Naive thymus-derived CD8-positive, alpha-beta T cell (primary cell): ENCODE results near the gene ZNF222. TPM values are rescaled to one million over a fixed set of nuclear protein-coding genes. Genes with fewer than 3 reads are reported as not detected.

ENCODE experiments used
- ATAC-seq, 2 donors: fragments of 150-1000 bp; cut with Tn5 transposase in 1 of 2; sonication (Bioruptor Pico), chemical (Tn5 transposase) in 1 of 2; 1 replicate in 1 of 2; 2 replicates in 1 of 2; pipeline ENCODE4 v1.10.0; 2021; ENCODE audit warnings: mild to moderate bottlenecking in 2 of 2, moderate library complexity in 2 of 2
- POLR2A ChIA-PET: fragments of 350-600 bp; sonication (Branson Sonifier 250); formaldehyde crosslinking; loops from one replicate; lab custom pipeline; 2021; ENCODE audit warnings: antibody characterized with exemption; lab: Charles Lee
- DNase-seq, 10 donors: peaks; one replicate each; pipeline versions ENCODE4 v3.0.0 to v3.0.0-alpha.2; 2020 to 2022
- H3K27ac Mint-ChIP-seq, 10 donors: one replicate each; pipeline ENCODE4 v1.8.0; 2020 to 2022; ENCODE audit warnings: mild to moderate bottlenecking in 10 of 10, mixed read lengths in 10 of 10, moderate library complexity in 4 of 10, inconsistent platforms in 1 of 10
- H3K27me3 Mint-ChIP-seq, 5 donors: one replicate each; pipeline ENCODE4 v1.8.0; 2021 to 2022; ENCODE audit warnings: mixed read lengths in 5 of 5
- H3K36me3 Mint-ChIP-seq, 3 donors: one replicate each; pipeline ENCODE4 v1.8.0; 2020 to 2022; ENCODE audit warnings: mixed read lengths in 3 of 3, mild to moderate bottlenecking in 2 of 3, inconsistent platforms in 1 of 3
- H3K4me1 Mint-ChIP-seq, 4 donors: one replicate each; pipeline ENCODE4 v1.8.0; 2021 to 2022; ENCODE audit warnings: mixed read lengths in 4 of 4
- H3K4me3 Mint-ChIP-seq, 10 donors: one replicate each; pipeline ENCODE4 v1.8.0; 2020 to 2022; ENCODE audit warnings: mild to moderate bottlenecking in 10 of 10, mixed read lengths in 10 of 10, moderate library complexity in 6 of 10, inconsistent platforms in 1 of 10
- H3K9me3 Mint-ChIP-seq, 9 donors: one replicate each; pipeline ENCODE4 v1.8.0; 2020 to 2022; ENCODE audit warnings: mixed read lengths in 9 of 9, mild to moderate bottlenecking in 3 of 9, inconsistent platforms in 1 of 9, moderate library complexity in 1 of 9
- polyA plus RNA-seq, 3 donors: library from polyadenylated mRNA; unstranded; fragments of 300-500 nt; fragmentation: Illumina TruSeq; gene quantifications; one replicate each; pipeline ENCODE4 v1.2.3, GENCODE V29; 2021
- total RNA-seq, 8 experiments: library from RNA in 2 of 8; stranded (reverse) in 2 of 8; gene quantifications; one replicate each; pipeline ENCODE4 v1.2.3 and lab custom pipeline; 2021 to 2026

ZNF222 gene
- total RNA-seq (1 to 10 TPM; 7.8 to 9.2 TPM), polyA plus RNA-seq (1 to 10 TPM in 2 of 3 donors, under 1 TPM in 1; 0.99 to 3.9 (median 1.9) TPM), total RNA-seq (lab: John Stamatoyannopoulos, UW) (2.5 to 13.3 (median 7.5) reads per million in 6 experiments)

- H3K36me3 Mint-ChIP-seq: peaks cover 42 to 53% (median 52%) of the 10 kb centered on the region in 3 donors
- peak within 1 kb of the TSS; percentile 82 to 98 (median 94) for H3K27ac Mint-ChIP-seq
- H3K4me3 Mint-ChIP-seq: peak within 1 kb of the TSS; percentile 96 to 100 (median 99)
- H3K9me3 Mint-ChIP-seq: peaks cover 0 to 64% (median 42%) of the 10 kb centered on the region in 9 donors
- DNase-seq (peak; percentile 46 to 90 (median 70)), ATAC-seq (peak; percentile 99 to 100)
- H3K4me1 Mint-ChIP-seq: peaks cover 16 to 35% (median 25%) of the 10 kb centered on the region in 4 donors
- H3K27me3 Mint-ChIP-seq: peaks cover 0 to 8% (median under 1%) of the 10 kb centered on the region in 5 donors
- POLR2A ChIA-PET: interaction anchor here (1.1 to 1.5 kb wide), 2 partner anchors 26 to 139 kb away, joined by 3 to 6 read pairs; partner anchors contain the start of gene ZNF223
Measured at GRCh38 chr19:44025217-44025936, at the start of gene ZNF222. ZNF222 (plus strand) TSS chr19:44025379; CDS start chr19:44025437, 58 bp downstream.

GRCh38 chr19:43976732-43977131 is 48.4 kb upstream of the ZNF222 start:
- no peak for DNase-seq
- Mint-ChIP-seq H3K4me1 (no peaks in the 10 kb centered on the region), H3K9me3 (peaks cover 8 to 78% (median 52%) of the 10 kb centered on the region in 9 donors), H3K36me3 (peaks cover 6 to 45% (median 17%) of the 10 kb centered on the region in 3 donors), H3K27ac (no peak overlapping the region), H3K4me3 (no peak overlapping the region), H3K27me3 (peaks cover 0 to 3% (median 0%) of the 10 kb centered on the region in 5 donors)
- no peak for ATAC-seq
- POLR2A ChIA-PET: no interaction called here

GRCh38 chr19:43983544-43983911 is 41.7 kb upstream of the ZNF222 start:
- Mint-ChIP-seq H3K27me3 (no peaks in the 10 kb centered on the region), H3K36me3 (peaks cover 14 to 22% (median 14%) of the 10 kb centered on the region in 3 donors), H3K27ac (peak overlapping the region in 9 of 10 donors; percentile 43 to 97 (median 93)), H3K4me1 (peaks cover 5 to 24% (median 16%) of the 10 kb centered on the region in 4 donors), H3K9me3 (peaks cover 0 to 16% (median 6%) of the 10 kb centered on the region in 9 donors), H3K4me3 (peak overlapping the region; percentile 78 to 99 (median 96))
- POLR2A ChIA-PET: no interaction called here
- peak; percentile 6 to 34 for ATAC-seq
- no peak for DNase-seq

GRCh38 chr19:43983912-43984686 is 41.1 kb upstream of the ZNF222 start, which contains the start of gene ZNF155:
ZNF155 (plus strand) TSS chr19:43984188; CDS start chr19:43988544, 4,356 bp downstream.
- POLR2A ChIA-PET: no interaction called here
- peaks cover 16 to 28% (median 20%) of the 10 kb centered on the region in 3 donors for H3K36me3 Mint-ChIP-seq
- peaks cover 0 to 19% (median 10%) of the 10 kb centered on the region in 9 donors for H3K9me3 Mint-ChIP-seq
- DNase-seq (peak; percentile 30 to 82 (median 66)), ATAC-seq (peak; percentile 87 to 94)
- H3K27ac Mint-ChIP-seq: peak within 1 kb of the TSS; percentile 81 to 98 (median 96)
- H3K4me3 Mint-ChIP-seq: peak within 1 kb of the TSS; percentile 86 to 99 (median 96)
- H3K4me1 Mint-ChIP-seq: peaks cover 7 to 26% (median 16%) of the 10 kb centered on the region in 4 donors
- no peaks in the 10 kb centered on the region for H3K27me3 Mint-ChIP-seq

GRCh38 chr19:43984687-43985000 is 40.5 kb upstream of the ZNF222 start:
- Mint-ChIP-seq H3K27me3 (no peaks in the 10 kb centered on the region), H3K36me3 (peaks cover 18 to 34% (median 25%) of the 10 kb centered on the region in 3 donors), H3K9me3 (peaks cover 2 to 23% (median 11%) of the 10 kb centered on the region in 9 donors), H3K4me1 (peaks cover 7 to 26% (median 16%) of the 10 kb centered on the region in 4 donors), H3K4me3 (peak overlapping the region; percentile 86 to 99 (median 96)), H3K27ac (peak overlapping the region in 9 of 10 donors; percentile 13 to 98 (median 96))
- DNase-seq: no peak
- ATAC-seq: peak in 1 of 2 donors; percentile 7
- POLR2A ChIA-PET: no interaction called here

- ATAC-seq (no peak), DNase-seq (no peak)
- Mint-ChIP-seq H3K36me3 (peaks cover 48 to 61% (median 50%) of the 10 kb centered on the region in 3 donors), H3K27ac (no peak overlapping the region), H3K9me3 (peaks cover 23 to 66% (median 31%) of the 10 kb centered on the region in 9 donors), H3K4me3 (no peak overlapping the region), H3K4me1 (peaks cover 9 to 10% (median 10%) of the 10 kb centered on the region in 4 donors), H3K27me3 (no peaks in the 10 kb centered on the region)
- POLR2A ChIA-PET: no interaction called here
Measured at GRCh38 chr19:43997631-43998290, 27.4 kb upstream of the ZNF222 start.

- ATAC-seq: no peak
- peak overlapping the region; percentile 93 to 98 (median 98) for H3K27ac Mint-ChIP-seq
- H3K36me3 Mint-ChIP-seq: peaks cover 26 to 40% (median 36%) of the 10 kb centered on the region in 3 donors
- no peak for DNase-seq
- POLR2A ChIA-PET: interaction anchor here (1.2 kb wide), 1 partner anchor 92 kb away, joined by 5 read pairs; the partner anchor contains the start of gene ZNF224
- H3K4me3 Mint-ChIP-seq: peak overlapping the region; percentile 95 to 100 (median 100)
- peaks cover 19 to 58% (median 32%) of the 10 kb centered on the region in 9 donors for H3K9me3 Mint-ChIP-seq
- no peaks in the 10 kb centered on the region for H3K27me3 Mint-ChIP-seq
- peaks cover 13 to 32% (median 22%) of the 10 kb centered on the region in 4 donors for H3K4me1 Mint-ChIP-seq
Measured at GRCh38 chr19:44002212-44002565, 23.0 kb upstream of the ZNF222 start.

GRCh38 chr19:44002566-44003460 is 22.4 kb upstream of the ZNF222 start, which contains the start of gene ZNF230:
ZNF230 (plus strand) TSS chr19:44002957; CDS start chr19:44007079, 4,122 bp downstream.
- peak within 1 kb of the TSS; percentile 93 to 98 (median 98) for H3K27ac Mint-ChIP-seq
- peak within 1 kb of the TSS; percentile 95 to 100 (median 100) for H3K4me3 Mint-ChIP-seq
- H3K36me3 Mint-ChIP-seq: peaks cover 29 to 40% (median 36%) of the 10 kb centered on the region in 3 donors
- ATAC-seq (peak; percentile 97 to 98), DNase-seq (peak; percentile 55 to 93 (median 80))
- H3K27me3 Mint-ChIP-seq: no peaks in the 10 kb centered on the region
- POLR2A ChIA-PET: interaction anchor here (0.8 to 1.7 kb wide), 3 partner anchors 17 to 498 kb away, joined by 3 to 7 read pairs (median 4); partner anchors contain the start of genes ZNF180 and ZNF224
- peaks cover 22 to 58% (median 35%) of the 10 kb centered on the region in 9 donors for H3K9me3 Mint-ChIP-seq
- peaks cover 13 to 33% (median 22%) of the 10 kb centered on the region in 4 donors for H3K4me1 Mint-ChIP-seq

GRCh38 chr19:44003461-44004009 is 21.6 kb upstream of the ZNF222 start:
- H3K4me3 Mint-ChIP-seq: peak overlapping the region; percentile 95 to 100 (median 100)
- ATAC-seq (peak; percentile 19 to 51), DNase-seq (peak in 2 of 10 donors; percentile 8 to 15)
- H3K36me3 Mint-ChIP-seq: peaks cover 32 to 40% (median 38%) of the 10 kb centered on the region in 3 donors
- H3K27me3 Mint-ChIP-seq: no peaks in the 10 kb centered on the region
- peak overlapping the region; percentile 93 to 98 (median 98) for H3K27ac Mint-ChIP-seq
- POLR2A ChIA-PET: interaction anchor here (0.8 to 1.7 kb wide), 3 partner anchors 16 to 497 kb away, joined by 3 to 7 read pairs (median 3); partner anchors contain the start of genes ZNF180 and ZNF224
- peaks cover 22 to 58% (median 37%) of the 10 kb centered on the region in 9 donors for H3K9me3 Mint-ChIP-seq
- H3K4me1 Mint-ChIP-seq: peaks cover 13 to 33% (median 22%) of the 10 kb centered on the region in 4 donors

GRCh38 chr19:44005973-44006372 is 19.2 kb upstream of the ZNF222 start:
- H3K4me3 Mint-ChIP-seq: no peak overlapping the region
- H3K27ac Mint-ChIP-seq: no peak overlapping the region
- H3K4me1 Mint-ChIP-seq: peaks cover 13 to 33% (median 22%) of the 10 kb centered on the region in 4 donors
- H3K36me3 Mint-ChIP-seq: peaks cover 54 to 59% (median 56%) of the 10 kb centered on the region in 3 donors
- H3K27me3 Mint-ChIP-seq: no peaks in the 10 kb centered on the region
- POLR2A ChIA-PET: no interaction called here
- no peak for ATAC-seq
- DNase-seq: no peak
- H3K9me3 Mint-ChIP-seq: peaks cover 24 to 68% (median 50%) of the 10 kb centered on the region in 9 donors
